HCT116 (cell line): ENCODE results near the gene LSMEM2.
A peak's percentile ranks its signal among the peaks of the same experiment; 100 is the strongest.

ENCODE experiments used
- CEBPB ChIP-seq: IDR thresholded peaks from 2 replicates; pipeline ENCODE4 v1.6.1; 2012; ENCODE audit warnings: low read depth
- CTCF ChIP-seq, 3 experiments: fragments of 200-600 bp in 1 of 3; sonication (generic) in 1 of 3; IDR thresholded peaks in 2 of 3; conservative IDR thresholded peaks in 1 of 3; 2 replicates each; pipeline ENCODE4 v1.5.1; 2012 to 2017; ENCODE audit warnings: low read depth in 2 of 3, low read length in 2 of 3, antibody characterized with exemption in 1 of 3, borderline replicate concordance in 1 of 3, control low read depth in 1 of 3, mild to moderate bottlenecking in 1 of 3, mixed read lengths in 1 of 3, mixed run types in 1 of 3, moderate library complexity in 1 of 3; ENCODE audit not compliant: insufficient read depth in 1 of 3
- EZH2 ChIP-seq: fragments of 200-600 bp; sonication (generic); IDR thresholded peaks from 2 replicates; pipeline ENCODE4 v1.6.1; 2017; ENCODE audit warnings: antibody characterized with exemption, mixed run types
- POLR2A ChIP-seq: IDR thresholded peaks from 2 replicates; pipeline ENCODE4 v1.7.0; 2011; ENCODE audit warnings: borderline replicate concordance; ENCODE audit not compliant: insufficient read depth, insufficient read length; ENCODE audit errors: extremely low read depth
- POLR2AphosphoS5 ChIP-seq: IDR thresholded peaks from 2 replicates; pipeline ENCODE4 v1.6.1; 2011; ENCODE audit warnings: mild to moderate bottlenecking, low read depth, low read length, moderate library complexity
- SRF ChIP-seq: IDR thresholded peaks from 2 replicates; pipeline ENCODE4 v1.6.1; 2012; ENCODE audit warnings: low read depth
- TCF7L2 ChIP-seq: IDR thresholded peaks from 2 replicates; pipeline ENCODE4 v1.7.0; 2011; ENCODE audit warnings: borderline replicate concordance, inconsistent platforms; ENCODE audit not compliant: insufficient read depth, insufficient read length; ENCODE audit errors: extremely low read depth
- ZNF274 ChIP-seq: fragments of 200-500 bp; sonication (Bioruptor generic); IDR thresholded peaks from 2 replicates; pipeline ENCODE4 v1.6.1; 2014; ENCODE audit warnings: mild to moderate bottlenecking, low read depth, low read length, inconsistent platforms
- TF ChIP-seq, protein P1 (sequence below): IDR thresholded peaks from 2 replicates; pipeline ENCODE4 v1.6.1; 2012; ENCODE audit warnings: low read depth
- TF ChIP-seq, protein P2 (sequence below): IDR thresholded peaks from 2 replicates; pipeline ENCODE4 v1.6.1; 2012

DNA sequence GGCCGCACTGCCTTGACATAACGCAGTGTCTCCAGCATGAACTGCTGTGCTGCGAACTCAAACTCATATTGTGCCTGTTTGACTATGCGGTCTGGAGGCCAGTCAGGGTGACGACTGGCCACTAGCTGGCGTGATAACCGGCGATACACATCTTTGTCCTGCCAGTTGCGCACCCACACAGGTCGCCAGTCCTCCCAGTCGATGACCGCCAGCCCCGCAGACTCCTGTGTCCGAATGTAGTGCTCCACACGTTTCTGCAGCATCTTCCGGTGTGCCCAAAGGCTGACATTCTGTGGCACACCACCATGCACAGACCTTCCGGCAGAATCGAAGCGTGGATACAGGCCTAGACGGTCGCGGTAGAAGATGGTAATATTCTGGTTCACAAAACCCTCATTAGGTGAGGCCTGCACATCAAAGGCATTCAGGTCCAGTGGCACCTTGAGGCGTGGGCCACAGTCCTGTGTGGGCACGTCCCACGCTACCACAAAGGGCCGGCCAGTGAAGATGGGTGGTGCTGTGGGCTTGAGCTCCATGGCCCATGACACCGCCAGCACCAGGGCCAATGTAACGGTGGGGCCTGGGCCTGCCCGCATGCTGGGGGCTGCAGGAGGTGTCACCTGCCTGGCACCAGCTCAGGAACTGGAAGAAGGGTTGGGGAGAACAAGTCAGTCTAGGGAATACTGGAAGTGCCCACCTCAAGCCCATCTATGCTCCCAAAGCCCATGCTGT lies 41.2 kb downstream of the LSMEM2 start:
- TF ChIP-seq CTCF (IDR thresholded peaks at IDR 0.05 in 2 of 3, conservative IDR thresholded peaks at IDR 0.05 in 1 of 3; ENCODE audit: borderline replicate concordance in 1 of 3, insufficient read depth in 1 of 3, low read depth in 2 of 3, low read length in 2 of 3): peak in 2 of 3 experiments; percentile 21 to 41; a peak in 3 of 6 replicates
- TF ChIP-seq SRF: no peak
- TF ChIP-seq POLR2AphosphoS5: no peak
- no peak for TF ChIP-seq CEBPB
- TF ChIP-seq, protein P1, sequence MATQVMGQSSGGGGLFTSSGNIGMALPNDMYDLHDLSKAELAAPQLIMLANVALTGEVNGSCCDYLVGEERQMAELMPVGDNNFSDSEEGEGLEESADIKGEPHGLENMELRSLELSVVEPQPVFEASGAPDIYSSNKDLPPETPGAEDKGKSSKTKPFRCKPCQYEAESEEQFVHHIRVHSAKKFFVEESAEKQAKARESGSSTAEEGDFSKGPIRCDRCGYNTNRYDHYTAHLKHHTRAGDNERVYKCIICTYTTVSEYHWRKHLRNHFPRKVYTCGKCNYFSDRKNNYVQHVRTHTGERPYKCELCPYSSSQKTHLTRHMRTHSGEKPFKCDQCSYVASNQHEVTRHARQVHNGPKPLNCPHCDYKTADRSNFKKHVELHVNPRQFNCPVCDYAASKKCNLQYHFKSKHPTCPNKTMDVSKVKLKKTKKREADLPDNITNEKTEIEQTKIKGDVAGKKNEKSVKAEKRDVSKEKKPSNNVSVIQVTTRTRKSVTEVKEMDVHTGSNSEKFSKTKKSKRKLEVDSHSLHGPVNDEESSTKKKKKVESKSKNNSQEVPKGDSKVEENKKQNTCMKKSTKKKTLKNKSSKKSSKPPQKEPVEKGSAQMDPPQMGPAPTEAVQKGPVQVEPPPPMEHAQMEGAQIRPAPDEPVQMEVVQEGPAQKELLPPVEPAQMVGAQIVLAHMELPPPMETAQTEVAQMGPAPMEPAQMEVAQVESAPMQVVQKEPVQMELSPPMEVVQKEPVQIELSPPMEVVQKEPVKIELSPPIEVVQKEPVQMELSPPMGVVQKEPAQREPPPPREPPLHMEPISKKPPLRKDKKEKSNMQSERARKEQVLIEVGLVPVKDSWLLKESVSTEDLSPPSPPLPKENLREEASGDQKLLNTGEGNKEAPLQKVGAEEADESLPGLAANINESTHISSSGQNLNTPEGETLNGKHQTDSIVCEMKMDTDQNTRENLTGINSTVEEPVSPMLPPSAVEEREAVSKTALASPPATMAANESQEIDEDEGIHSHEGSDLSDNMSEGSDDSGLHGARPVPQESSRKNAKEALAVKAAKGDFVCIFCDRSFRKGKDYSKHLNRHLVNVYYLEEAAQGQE: no peak
- TF ChIP-seq EZH2: no peak
- no peak for TF ChIP-seq POLR2A
- TF ChIP-seq ZNF274: no peak
- TF ChIP-seq TCF7L2: peak; percentile 17
- TF ChIP-seq, protein P2, sequence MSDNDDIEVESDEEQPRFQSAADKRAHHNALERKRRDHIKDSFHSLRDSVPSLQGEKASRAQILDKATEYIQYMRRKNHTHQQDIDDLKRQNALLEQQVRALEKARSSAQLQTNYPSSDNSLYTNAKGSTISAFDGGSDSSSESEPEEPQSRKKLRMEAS: no peak
